Tibial nerve (tissue), 4 donors: ENCODE measurements around the gene IGLON5. TPM values are rescaled to one million over a fixed set of nuclear protein-coding genes. Genes with fewer than 3 reads are reported as not detected.

Experiments used
- DNase-seq, 2 donors: peaks; one replicate each; pipeline ENCODE4 v3.0.0-alpha.2; 2019; ENCODE audit warnings: low spot score in 2 of 2
- H3K27ac ChIP-seq, 4 donors: fragments of 200-600 bp; sonication (generic) in 3 of 4; one replicate each; pipeline ENCODE4 v1.5.1; 2017 to 2019; ENCODE audit warnings: mild to moderate bottlenecking in 1 of 4
- H3K27me3 ChIP-seq, 2 donors: fragments of 200-600 bp; sonication (generic) in 1 of 2; one replicate each; pipeline versions ENCODE4 v1.5.1 to v1.6.0; 2017 to 2019
- H3K36me3 ChIP-seq, 3 donors: fragments of 200-600 bp; sonication (generic); one replicate each; pipeline ENCODE4 v1.5.1; 2018 to 2019
- H3K4me1 ChIP-seq, 4 donors: fragments of 200-600 bp; sonication (generic) in 3 of 4; one replicate each; pipeline ENCODE4 v1.5.1; 2017 to 2019
- H3K4me3 ChIP-seq, 4 donors: fragments of 200-600 bp; sonication (generic) in 3 of 4; one replicate each; pipeline ENCODE4 v1.5.1; 2017 to 2019; ENCODE audit warnings: mild to moderate bottlenecking in 1 of 4, moderate library complexity in 1 of 4
- H3K9me3 ChIP-seq, 4 donors: fragments of 200-600 bp; sonication (generic) in 3 of 4; one replicate each; pipeline ENCODE4 v1.5.1; 2017 to 2019
- CTCF ChIP-seq, 5 experiments: fragments of 200-600 bp in 3 of 5; fragments of 450-650 bp in 2 of 5; sonication (generic) in 3 of 5; IDR thresholded peaks; one replicate each; pipeline ENCODE4 v1.5.1; 2016 to 2019; ENCODE audit warnings: antibody characterized with exemption in 5 of 5, mild to moderate bottlenecking in 3 of 5, moderate library complexity in 2 of 5
- EP300 ChIP-seq, 2 donors: sonication (generic); formaldehyde crosslinking; IDR thresholded peaks; one replicate each; pipeline ENCODE4 v1.6.1; 2017; ENCODE audit warnings: antibody characterized with exemption in 2 of 2, mild to moderate bottlenecking in 1 of 2
- POLR2A ChIP-seq, 2 donors: fragments of 450-650 bp; IDR thresholded peaks; one replicate each; pipeline ENCODE4 v1.6.1; 2017; ENCODE audit warnings: antibody characterized with exemption in 2 of 2, mild to moderate bottlenecking in 2 of 2, moderate library complexity in 2 of 2
- WGBS, 2 donors: methylation state at CpG; one replicate each; pipeline ENCODE4 v1.1.5; 2018; 5-methylcytosine and 5-hydroxymethylcytosine counted together
- total RNA-seq, 4 donors: library from RNA; depleted of rRNA; stranded (reverse); fragments of >200 nt; gene quantifications; one replicate each; pipeline ENCODE4 v1.1.0, GENCODE V29; 2016

IGLON5 gene
- total RNA-seq, 4 donors from 2014 or later = 0.30 TPM; not detected in 3

GRCh38 chr19:51331193-51331592, 19.7 kb downstream of the IGLON5 start:
- Histone ChIP-seq H3K27ac (no peak overlapping the region), H3K9me3 (no peaks in the 10 kb centered on the region), H3K4me3 (no peak overlapping the region), H3K27me3 (peaks cover 0 to 42% of the 10 kb centered on the region in 2 donors), H3K4me1 (peaks cover 0 to 16% (median 6%) of the 10 kb centered on the region in 4 donors), H3K36me3 (peaks cover 0 to 31% (median 0%) of the 10 kb centered on the region in 3 donors)
- no peak for DNase-seq
- WGBS, 2 donors = 78 to 89% methylated on average over 3 of the region's 3 CpGs
- TF ChIP-seq CTCF (IDR thresholded peaks at IDR 0.05) (no peak), EP300 (IDR thresholded peaks at IDR 0.05) (no peak), POLR2A (IDR thresholded peaks at IDR 0.05) (no peak)

- TF ChIP-seq CTCF (IDR thresholded peaks at IDR 0.05) (no peak), POLR2A (IDR thresholded peaks at IDR 0.05) (no peak), EP300 (IDR thresholded peaks at IDR 0.05) (no peak)
- peaks cover 0 to 15% (median 6%) of the 10 kb centered on the region in 4 donors for H3K4me1 ChIP-seq
- 82 to 87% methylated on average over 6 of the region's 6 CpGs for whole genome bisulfite sequencing, 2 donors
- H3K27ac ChIP-seq = no peak overlapping the region
- H3K36me3 ChIP-seq = peaks cover 0 to 31% (median 0%) of the 10 kb centered on the region in 3 donors
- H3K27me3 ChIP-seq = peaks cover 0 to 37% of the 10 kb centered on the region in 2 donors
- no peak overlapping the region for H3K4me3 ChIP-seq
- no peak for DNase-seq
- no peaks in the 10 kb centered on the region for H3K9me3 ChIP-seq
These were observed 20.3 kb downstream of the IGLON5 start for GRCh38 chr19:51331716-51332115.

- Histone ChIP-seq H3K4me1 (peaks cover 0 to 8% (median 2%) of the 10 kb centered on the region in 4 donors), H3K9me3 (no peaks in the 10 kb centered on the region), H3K36me3 (peaks cover 0 to 31% (median 0%) of the 10 kb centered on the region in 3 donors), H3K27me3 (peaks cover 0 to 14% of the 10 kb centered on the region in 2 donors), H3K4me3 (no peak overlapping the region), H3K27ac (no peak overlapping the region)
- 85 to 90% methylated on average over 13 of the region's 13 CpGs for WGBS, 2 donors
- no peak for DNase-seq
- TF ChIP-seq EP300 (IDR thresholded peaks at IDR 0.05) (no peak), CTCF (IDR thresholded peaks at IDR 0.05) (no peak), POLR2A (IDR thresholded peaks at IDR 0.05) (no peak)
These were observed 22.5 kb downstream of the IGLON5 start for GRCh38 chr19:51333836-51334460.

GRCh38 chr19:51337141-51337860, 25.9 kb downstream of the IGLON5 start:
- no peak for TF ChIP-seq CTCF (IDR thresholded peaks at IDR 0.05)
- no peak for TF ChIP-seq POLR2A (IDR thresholded peaks at IDR 0.05)
- TF ChIP-seq EP300 (IDR thresholded peaks at IDR 0.05) = no peak
- no peak for DNase-seq
- H3K27me3 ChIP-seq = no peaks in the 10 kb centered on the region
- H3K4me1 ChIP-seq = peaks cover 0 to 28% (median 11%) of the 10 kb centered on the region in 4 donors
- H3K36me3 ChIP-seq = peaks cover 0 to 9% (median 0%) of the 10 kb centered on the region in 3 donors
- H3K9me3 ChIP-seq = no peaks in the 10 kb centered on the region
- H3K4me3 ChIP-seq = no peak overlapping the region
- WGBS, 2 donors = 88% methylated on average over 11 to 12 of the region's 13 CpGs
- H3K27ac ChIP-seq = no peak overlapping the region
